OCI-LY7 (cell line): ENCODE measurements around the gene MYLK4.

Experiments
- EZH2phosphoT487 ChIP-seq: fragments of 200-600 bp; sonication (generic); IDR thresholded peaks from 2 replicates; pipeline ENCODE4 v1.6.1; 2018; ENCODE audit warnings: low read depth, borderline replicate concordance, mild to moderate bottlenecking, mixed run types, antibody characterized with exemption, low read length, moderate library complexity, mixed read lengths
- TF ChIP-seq, protein P1 (sequence below): fragments of 200-600 bp; sonication (generic); conservative IDR thresholded peaks from 2 replicates; pipeline ENCODE4 v1.5.1; 2014; ENCODE audit warnings: mild to moderate bottlenecking, antibody characterized with exemption, low read length, moderate library complexity, mixed read lengths

DNA sequence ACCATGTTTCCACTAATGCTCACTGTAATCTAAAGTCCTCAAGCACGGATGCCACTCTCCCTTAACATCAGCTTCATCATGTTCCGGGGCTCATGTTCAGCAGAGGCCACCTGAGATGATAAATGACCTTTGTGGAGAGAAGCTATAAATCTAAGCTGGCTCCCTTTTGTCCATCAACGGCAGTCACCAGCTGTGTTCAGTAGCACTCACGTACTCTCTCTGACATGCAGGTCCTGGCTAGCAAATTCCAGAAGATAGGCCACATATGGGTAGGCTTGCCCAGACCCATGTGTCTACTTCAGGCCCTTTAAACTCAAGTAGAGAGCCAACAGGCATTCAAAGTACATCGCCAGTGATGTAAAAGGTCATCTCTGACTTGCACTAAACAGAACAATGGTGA, 38.6 kb downstream of the MYLK4 start:
- TF ChIP-seq, protein P1, sequence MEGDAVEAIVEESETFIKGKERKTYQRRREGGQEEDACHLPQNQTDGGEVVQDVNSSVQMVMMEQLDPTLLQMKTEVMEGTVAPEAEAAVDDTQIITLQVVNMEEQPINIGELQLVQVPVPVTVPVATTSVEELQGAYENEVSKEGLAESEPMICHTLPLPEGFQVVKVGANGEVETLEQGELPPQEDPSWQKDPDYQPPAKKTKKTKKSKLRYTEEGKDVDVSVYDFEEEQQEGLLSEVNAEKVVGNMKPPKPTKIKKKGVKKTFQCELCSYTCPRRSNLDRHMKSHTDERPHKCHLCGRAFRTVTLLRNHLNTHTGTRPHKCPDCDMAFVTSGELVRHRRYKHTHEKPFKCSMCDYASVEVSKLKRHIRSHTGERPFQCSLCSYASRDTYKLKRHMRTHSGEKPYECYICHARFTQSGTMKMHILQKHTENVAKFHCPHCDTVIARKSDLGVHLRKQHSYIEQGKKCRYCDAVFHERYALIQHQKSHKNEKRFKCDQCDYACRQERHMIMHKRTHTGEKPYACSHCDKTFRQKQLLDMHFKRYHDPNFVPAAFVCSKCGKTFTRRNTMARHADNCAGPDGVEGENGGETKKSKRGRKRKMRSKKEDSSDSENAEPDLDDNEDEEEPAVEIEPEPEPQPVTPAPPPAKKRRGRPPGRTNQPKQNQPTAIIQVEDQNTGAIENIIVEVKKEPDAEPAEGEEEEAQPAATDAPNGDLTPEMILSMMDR, result no peak
- TF ChIP-seq EZH2phosphoT487, result no peak
